ENCODE measurements around the gene FOXP1.

- no peak for TF ChIP-seq CTCF (IDR thresholded peaks at IDR 0.05; ENCODE audit: insufficient read depth, low read depth, low read length)
- TF ChIP-seq EZH2 (IDR thresholded peaks at IDR 0.05; ENCODE audit: insufficient read depth, low read length) = no peak
Observed at GRCh38 chr3:71107926-71108325, 475.6 kb downstream of the FOXP1 start.

Measured in astrocyte (in vitro differentiated cells and primary cell).